ENCODE measurements around the gene YIPF5.

Gene YIPF5

DNA sequence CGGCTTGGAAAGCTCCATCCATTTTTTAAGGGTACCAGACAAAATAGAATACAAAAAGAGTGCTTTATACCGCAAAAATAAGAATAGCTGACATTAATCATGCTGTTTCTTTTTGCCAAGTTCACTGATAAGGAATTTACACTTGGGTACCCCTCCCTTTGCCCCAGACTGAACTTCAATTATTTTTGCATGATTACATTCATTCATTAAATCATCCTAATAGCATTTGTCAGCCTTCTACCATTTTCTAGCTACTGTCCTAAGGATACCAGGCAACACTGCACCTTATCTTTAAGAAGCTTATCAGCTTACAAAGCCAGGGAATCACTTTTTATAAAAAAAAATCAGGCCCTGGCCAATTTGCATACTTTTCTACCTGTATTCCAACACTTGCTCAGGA, 48.4 kb downstream of the YIPF5 start:
- no peak for DNase-seq

DNA sequence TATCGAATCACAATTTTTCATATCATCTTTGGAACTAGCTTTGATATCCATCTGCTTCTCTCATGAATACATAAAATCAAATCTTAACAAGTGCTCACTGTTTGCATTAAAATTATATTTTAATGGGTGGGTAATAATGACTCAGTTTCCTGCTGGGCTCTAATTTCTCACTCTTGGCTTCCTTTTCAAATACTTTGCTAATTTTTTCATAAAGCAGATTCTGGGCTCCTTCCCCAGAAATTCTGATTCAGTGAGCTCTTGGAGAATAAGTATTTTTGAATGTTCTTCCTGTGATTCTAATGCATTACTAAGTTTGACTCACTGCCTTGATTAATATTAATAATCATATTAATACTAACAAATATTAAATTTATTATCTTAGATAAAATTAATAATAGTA, 48.9 kb downstream of the YIPF5 start:
- DNase-seq: no peak

DNA sequence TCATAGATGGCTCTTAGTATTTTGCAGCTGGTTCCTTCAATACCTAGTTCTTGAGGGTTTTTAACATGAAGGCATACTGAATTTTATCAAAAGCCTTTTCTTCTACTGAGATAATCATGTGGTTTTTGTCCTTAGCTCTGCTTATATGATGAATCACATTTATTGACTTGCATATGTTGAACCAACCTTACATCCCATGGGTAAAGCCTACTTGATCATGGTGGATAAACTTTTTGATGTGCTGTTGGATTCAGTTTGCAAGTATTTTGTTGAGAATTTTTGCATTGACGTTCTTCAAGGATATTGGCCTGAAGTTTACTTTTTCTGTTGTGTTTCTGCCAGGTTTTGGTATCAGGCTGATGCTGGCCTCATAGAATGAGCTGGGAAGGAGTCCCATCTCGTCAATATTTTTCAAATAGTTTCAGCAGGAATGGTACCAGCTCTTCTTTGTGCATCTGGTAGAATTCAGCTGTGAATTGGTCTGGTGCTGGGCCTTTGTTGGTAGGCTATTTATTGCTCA, 49.7 kb downstream of the YIPF5 start:
- DNase-seq: no peak

DNA sequence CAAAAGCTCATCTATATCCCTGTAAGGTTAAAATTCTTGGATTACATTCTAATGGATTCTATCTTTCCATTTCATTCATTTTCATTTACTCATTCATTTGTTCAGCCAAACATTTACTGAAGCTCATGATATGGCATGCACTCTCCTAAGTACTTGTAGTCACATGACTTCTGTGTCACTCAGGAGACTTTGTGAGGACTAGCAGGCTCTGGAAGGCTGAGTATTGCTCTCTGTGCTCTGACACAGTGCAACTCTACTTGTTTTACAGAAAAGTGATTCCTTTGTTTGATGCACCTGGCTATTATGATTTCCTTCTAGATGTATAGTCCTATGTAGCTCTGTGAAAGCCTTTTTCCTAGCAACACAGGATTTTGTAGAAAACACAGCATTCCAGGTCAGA, 53.0 kb downstream of the YIPF5 start:
- no peak for DNase-seq

DNA sequence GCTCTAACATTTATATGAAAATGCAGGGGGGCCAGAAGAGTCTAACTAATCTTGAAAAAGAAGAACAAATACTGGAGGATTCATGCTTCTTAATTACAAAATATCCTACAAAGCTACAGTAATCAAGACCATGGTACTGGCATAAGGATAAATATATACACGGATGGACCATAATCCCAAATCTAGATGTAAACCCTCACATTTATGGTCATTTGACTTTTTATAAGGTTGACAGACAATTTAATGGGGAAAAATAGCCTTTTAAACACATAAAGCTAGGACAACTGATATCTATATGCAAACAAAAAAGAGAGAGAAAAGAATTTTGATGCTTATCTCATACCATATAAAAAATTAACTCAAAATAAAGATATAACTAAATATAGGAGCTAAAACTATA, 55.9 kb downstream of the YIPF5 start:
- DNase-seq: no peak
